ENCODE measurements around the gene CNTF.

CNTF gene

GRCh38 chr11:58641803-58642581 lies 19.5 kb downstream of the CNTF start:
- in situ Hi-C loops (cut with MboI; ENCODE audit: low sequenced_read_pairs): no loop called here

DNA sequence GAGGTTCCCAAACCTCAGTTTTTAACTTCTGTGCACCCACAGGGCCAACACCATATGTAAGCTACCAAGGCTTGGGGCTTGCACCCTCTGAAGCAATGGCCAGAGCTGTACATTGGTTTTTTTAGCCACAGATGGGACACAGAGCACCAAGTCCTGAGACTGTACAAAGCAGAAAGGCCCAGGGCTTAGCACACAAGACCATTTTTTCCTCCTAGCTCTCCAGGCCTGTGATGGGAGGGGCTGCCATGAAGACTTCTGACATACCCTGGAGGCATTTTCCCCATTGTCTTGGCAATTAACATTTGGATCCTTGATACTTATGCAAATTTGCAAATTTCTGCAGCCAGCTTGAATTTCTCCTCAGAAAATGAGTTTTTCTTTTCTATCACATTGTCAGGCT lies 23.4 kb downstream of the CNTF start:
- in situ Hi-C loops (cut with MboI; ENCODE audit: low sequenced_read_pairs): no loop called here

- in situ Hi-C loops (cut with MboI; ENCODE audit: low sequenced_read_pairs): no loop called here
Measured at GRCh38 chr11:58647141-58647699, 24.8 kb downstream of the CNTF start.

DNA sequence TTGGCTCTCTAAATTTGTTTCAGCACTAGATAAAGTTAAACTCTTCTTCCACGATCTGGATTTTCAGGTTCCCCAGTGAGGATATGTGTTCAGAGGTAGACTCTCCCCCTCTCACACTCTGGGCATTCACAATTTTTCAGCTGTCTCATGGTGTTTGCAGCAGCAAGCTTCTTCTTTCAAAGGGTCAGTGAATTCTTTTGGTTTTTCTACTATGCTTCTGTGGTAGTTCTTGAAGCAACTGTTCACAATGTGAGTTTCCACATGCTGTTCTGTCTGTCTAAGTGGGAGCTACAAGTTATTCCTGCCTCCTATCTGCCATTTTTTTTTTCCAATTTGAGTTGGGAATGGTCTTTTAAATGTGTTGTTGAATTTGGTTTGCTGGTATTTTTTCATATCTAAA lies 25.4 kb downstream of the CNTF start:
- in situ Hi-C loops (cut with MboI; ENCODE audit: low sequenced_read_pairs): no loop called here

DNA sequence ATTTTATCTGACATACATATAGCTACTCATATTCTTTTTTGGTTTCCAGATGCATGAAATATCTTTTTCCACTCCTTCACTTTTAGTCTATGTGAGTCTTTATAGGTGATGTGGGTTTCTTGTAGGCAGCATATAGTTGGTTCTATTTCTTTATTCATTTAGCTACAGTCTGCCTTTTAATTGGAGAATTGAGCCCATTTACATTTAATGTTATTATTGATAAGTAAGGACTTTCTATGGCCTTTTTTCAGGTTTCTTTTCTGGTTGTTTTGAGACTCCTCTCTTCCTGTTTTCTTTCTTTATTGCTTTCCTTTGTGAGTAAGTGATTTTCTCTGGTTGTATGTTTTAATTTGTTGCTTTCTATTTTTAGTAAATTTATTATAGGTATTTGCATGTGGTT lies 27.2 kb downstream of the CNTF start:
- in situ Hi-C loops (cut with MboI; ENCODE audit: low sequenced_read_pairs): no loop called here

DNA sequence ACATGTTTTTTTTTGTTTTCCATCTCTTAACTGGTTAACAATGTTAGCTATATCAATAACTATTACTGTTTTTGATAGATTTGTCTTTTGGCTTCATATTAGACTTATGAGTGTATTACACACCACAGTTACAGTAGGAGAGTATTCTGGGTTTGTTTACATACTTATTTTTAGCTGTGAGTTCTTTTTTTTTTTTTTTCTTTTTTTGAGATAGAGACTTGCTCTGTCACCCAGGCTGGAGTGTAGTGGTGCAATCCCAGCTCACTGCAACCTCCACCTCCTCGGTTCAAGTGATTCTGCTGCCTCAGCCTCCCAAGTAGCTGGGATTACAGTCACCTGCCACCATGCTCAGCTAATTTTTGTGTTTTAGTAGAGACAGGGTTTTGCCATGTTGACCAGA lies 28.0 kb downstream of the CNTF start:
- in situ Hi-C loops (cut with MboI; ENCODE audit: low sequenced_read_pairs): no loop called here

DNA sequence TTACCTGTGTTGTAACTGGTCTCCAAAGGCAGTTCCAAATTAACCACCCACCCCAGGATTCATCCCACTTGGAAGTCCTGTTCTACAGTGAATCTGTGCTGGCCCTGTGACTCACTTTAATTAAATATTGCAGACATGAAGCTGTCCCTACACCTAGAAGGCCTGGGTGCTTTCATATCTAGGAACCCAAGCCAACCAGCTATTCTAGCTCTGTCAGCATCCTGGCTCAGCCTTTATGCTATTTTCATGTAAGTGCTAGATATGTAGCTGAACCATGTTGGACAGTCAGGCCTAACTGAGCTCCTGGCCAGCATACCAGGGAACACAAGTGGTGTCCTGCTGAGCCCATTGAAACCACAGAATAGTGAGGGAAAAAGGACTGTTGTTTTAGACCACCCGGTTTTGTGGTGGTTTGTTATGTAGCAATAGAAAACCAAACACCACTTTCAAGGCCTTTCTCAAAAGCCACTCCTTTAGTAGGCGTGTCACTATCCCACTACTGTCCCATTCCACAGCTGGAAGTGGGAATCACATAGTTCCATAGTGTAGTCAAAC lies 30.3 kb downstream of the CNTF start:
- in situ Hi-C loops (cut with MboI; ENCODE audit: low sequenced_read_pairs): no loop called here

DNA sequence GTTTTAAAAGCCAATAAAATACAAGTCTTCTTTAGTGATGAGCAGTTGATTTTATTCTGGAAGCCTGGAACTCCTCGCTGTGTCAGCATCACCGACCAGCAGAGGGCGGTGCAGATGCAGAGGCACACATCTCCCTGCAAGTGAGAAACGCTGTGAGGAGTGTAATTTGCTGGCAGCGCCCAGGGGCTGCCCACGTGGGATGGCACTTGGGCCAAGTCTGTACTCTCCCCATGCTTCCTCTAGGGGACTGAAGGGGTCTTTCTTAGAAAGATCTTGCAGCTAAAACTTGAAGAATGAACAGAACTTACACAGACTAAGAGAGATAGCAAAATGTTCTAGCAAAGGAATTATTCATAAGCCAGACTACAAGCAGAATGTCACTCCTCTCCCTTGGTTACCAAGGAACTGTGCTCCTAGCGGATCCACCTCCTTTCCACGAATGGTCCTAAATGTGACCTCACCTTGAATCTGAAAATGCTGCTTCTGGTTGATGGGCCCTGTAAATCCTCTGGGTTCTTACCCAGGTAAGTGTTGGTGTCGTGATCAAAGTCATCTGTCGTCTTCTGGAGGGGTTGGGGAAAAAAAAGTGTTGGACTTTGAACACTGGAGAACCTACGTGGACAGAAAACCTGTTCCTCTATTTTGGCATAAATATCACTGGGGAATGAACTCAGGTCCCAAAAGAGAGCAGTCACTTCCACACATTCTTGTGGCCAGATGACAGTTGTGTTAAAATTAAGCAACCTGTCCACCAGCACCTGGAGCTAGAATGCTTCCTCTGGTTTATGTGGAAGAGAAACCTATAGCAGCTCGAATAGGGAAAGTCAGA lies 31.8 kb downstream of the CNTF start:
- in situ Hi-C loops (cut with MboI; ENCODE audit: low sequenced_read_pairs): no loop called here

GRCh38 chr11:58654908-58655296 lies 32.4 kb downstream of the CNTF start:
- in situ Hi-C loops (cut with MboI; ENCODE audit: low sequenced_read_pairs): no loop called here

- in situ Hi-C loops (cut with MboI; ENCODE audit: low sequenced_read_pairs): no loop called here
Measured at GRCh38 chr11:58656348-58656747, 33.9 kb downstream of the CNTF start.

DNA sequence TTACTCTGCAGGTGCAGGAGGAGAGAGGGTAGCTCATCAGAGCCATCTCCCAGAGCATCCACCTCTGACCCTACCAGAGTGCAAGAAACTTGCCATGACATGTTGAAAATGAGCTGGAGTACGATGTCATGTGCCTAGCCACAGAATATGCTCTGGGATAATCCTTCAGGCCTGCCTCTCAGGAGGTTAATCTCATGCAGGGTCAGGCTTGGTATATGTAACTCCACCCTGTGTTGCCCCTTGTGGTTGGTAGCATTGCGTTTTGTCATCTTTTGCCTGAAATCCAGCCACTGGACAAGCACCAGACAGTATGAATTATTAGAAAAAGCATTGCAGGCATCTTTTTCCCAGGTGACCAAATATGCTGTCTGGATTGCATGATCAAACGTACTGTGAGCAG lies 36.2 kb downstream of the CNTF start:
- in situ Hi-C loops (cut with MboI; ENCODE audit: low sequenced_read_pairs): no loop called here

DNA sequence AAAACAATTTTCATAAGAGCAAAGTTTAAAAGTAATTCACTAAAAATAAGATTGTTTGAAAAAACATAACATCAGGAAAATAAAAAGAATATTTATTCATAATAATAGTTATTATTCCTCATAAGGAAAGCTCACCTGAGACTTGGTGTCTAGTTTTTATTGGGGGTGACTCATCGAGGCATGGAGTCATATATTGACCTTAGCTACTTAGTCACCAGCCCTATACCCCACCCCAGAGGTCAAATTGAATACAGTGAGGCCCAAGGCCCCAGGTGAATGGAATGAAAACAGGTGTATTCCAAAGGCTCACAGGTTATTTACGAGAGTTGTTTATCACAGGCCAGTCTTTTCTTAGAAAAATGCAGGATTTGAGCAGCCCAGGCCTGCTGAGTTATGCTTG lies 36.9 kb downstream of the CNTF start:
- in situ Hi-C loops (cut with MboI; ENCODE audit: low sequenced_read_pairs): no loop called here

- in situ Hi-C loops (cut with MboI; ENCODE audit: low sequenced_read_pairs): no loop called here
Measured at GRCh38 chr11:58659910-58660570, 37.6 kb downstream of the CNTF start.

GRCh38 chr11:58671983-58672633 lies 49.6 kb downstream of the CNTF start:
- in situ Hi-C loops (cut with MboI; ENCODE audit: low sequenced_read_pairs): no loop called here

DNA sequence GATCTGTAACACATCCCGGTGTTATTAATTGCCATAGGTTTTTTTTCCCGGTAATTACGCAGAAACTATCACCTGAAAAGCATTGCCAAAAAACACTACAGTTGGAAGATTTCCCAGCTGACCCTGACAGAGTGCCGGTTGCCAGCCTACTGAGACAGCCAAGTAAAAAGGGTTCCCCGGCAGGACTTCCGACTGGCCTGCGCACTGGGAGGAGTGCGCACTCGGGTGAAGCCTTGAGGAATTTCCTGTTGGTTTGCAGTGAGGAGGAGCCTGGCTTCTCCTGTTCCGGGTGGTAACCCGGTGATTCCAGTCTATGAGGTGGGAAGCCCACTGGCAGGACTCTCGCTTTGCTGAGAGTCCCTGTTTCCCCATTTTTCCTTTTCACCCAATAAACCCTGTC lies 52.1 kb downstream of the CNTF start:
- in situ Hi-C loops (cut with MboI; ENCODE audit: low sequenced_read_pairs): no loop called here
